Osteocyte (in vitro differentiated cells): ENCODE data around the gene PTTG1IP. TPM values are rescaled to one million over a fixed set of nuclear protein-coding genes. Genes with fewer than 3 reads are reported as not detected.
"Not testable (repeated sequence)": the region's sequence is repeated elsewhere in the genome, so short reads cannot be mapped to it uniquely, and the experiment has no call there.

ENCODE experiments used
- DNase-seq: peaks from one replicate; pipeline ENCODE4 v3.0.0; 2021; ENCODE audit warnings: mixed read lengths; ENCODE audit not compliant: unreplicated experiment; ENCODE audit errors: extremely low spot score
- H3K27ac Mint-ChIP-seq: one replicate; pipeline ENCODE4 v1.8.0; 2021; ENCODE audit warnings: mild to moderate bottlenecking, mixed read lengths; ENCODE audit not compliant: unreplicated experiment
- H3K27me3 Mint-ChIP-seq: one replicate; pipeline ENCODE4 v1.8.0; 2021; ENCODE audit warnings: mixed read lengths; ENCODE audit not compliant: unreplicated experiment
- H3K36me3 Mint-ChIP-seq: one replicate; pipeline ENCODE4 v1.8.0; 2021; ENCODE audit warnings: mixed read lengths; ENCODE audit not compliant: unreplicated experiment
- H3K4me1 Mint-ChIP-seq: one replicate; pipeline ENCODE4 v1.8.0; 2021; ENCODE audit warnings: mixed read lengths; ENCODE audit not compliant: unreplicated experiment
- H3K4me3 Mint-ChIP-seq: one replicate; pipeline ENCODE4 v1.8.0; 2021; ENCODE audit warnings: mild to moderate bottlenecking, moderate library complexity, mixed read lengths; ENCODE audit not compliant: unreplicated experiment
- H3K9me3 Mint-ChIP-seq: one replicate; pipeline ENCODE4 v1.8.0; 2021; ENCODE audit warnings: mixed read lengths; ENCODE audit not compliant: unreplicated experiment
- total RNA-seq: library from RNA; stranded (reverse); gene quantifications from 2 replicates; pipeline ENCODE4 v1.2.1, GENCODE V29; 2021
- TF ChIP-seq, protein P1 (sequence below): fragments of 200-600 bp; sonication (generic); IDR thresholded peaks from 2 replicates; pipeline ENCODE4 v1.5.0; 2021; ENCODE audit warnings: antibody characterized with exemption, mild to moderate bottlenecking, moderate library complexity

PTTG1IP gene
- total RNA-seq, 1 donor from 2014 or later, result 318 TPM

DNA sequence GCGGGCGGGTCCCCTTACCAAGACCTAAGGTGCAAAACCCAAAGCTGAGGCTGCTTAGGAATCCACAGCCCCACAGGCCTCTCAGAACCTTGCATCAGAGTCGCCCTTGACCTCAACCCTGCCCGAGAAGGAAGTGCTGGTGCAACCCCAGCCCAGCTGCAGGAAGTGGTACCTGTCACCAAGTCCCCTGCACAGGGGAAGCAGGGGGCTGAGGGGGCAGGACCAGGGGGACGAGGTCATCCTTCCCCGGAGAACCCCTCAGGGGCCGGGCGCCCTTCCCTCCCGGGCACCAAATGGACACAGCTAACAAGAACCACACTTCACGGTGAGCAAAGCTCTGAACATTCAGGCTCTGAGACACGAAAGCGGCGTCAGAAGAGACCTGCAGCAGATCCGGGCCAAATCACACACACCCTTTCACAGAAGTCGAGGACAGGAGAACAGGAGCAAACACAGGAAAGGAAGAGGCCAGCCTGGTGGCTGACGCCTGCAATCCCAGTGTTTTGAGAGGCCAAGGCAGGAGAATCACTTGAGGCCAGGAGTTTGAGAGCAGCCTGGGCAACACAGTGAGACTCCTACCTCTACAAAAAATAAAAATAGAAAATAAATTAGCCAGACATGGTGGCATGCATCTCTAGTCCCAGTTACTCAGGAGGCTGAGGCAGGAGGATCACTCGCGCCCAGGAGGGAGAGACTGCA is 40.8 kb upstream of the PTTG1IP start:
- TF ChIP-seq, protein P1, sequence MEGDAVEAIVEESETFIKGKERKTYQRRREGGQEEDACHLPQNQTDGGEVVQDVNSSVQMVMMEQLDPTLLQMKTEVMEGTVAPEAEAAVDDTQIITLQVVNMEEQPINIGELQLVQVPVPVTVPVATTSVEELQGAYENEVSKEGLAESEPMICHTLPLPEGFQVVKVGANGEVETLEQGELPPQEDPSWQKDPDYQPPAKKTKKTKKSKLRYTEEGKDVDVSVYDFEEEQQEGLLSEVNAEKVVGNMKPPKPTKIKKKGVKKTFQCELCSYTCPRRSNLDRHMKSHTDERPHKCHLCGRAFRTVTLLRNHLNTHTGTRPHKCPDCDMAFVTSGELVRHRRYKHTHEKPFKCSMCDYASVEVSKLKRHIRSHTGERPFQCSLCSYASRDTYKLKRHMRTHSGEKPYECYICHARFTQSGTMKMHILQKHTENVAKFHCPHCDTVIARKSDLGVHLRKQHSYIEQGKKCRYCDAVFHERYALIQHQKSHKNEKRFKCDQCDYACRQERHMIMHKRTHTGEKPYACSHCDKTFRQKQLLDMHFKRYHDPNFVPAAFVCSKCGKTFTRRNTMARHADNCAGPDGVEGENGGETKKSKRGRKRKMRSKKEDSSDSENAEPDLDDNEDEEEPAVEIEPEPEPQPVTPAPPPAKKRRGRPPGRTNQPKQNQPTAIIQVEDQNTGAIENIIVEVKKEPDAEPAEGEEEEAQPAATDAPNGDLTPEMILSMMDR, result no peak
- Mint-ChIP-seq H3K27ac (no peak overlapping the region), H3K36me3 (no peaks in the 10 kb centered on the region), H3K4me1 (peaks cover 28% of the 10 kb centered on the region), H3K4me3 (no peak overlapping the region), H3K27me3 (peaks cover 4% of the 10 kb centered on the region), H3K9me3 (no peaks in the 10 kb centered on the region)
- no peak for DNase-seq

DNA sequence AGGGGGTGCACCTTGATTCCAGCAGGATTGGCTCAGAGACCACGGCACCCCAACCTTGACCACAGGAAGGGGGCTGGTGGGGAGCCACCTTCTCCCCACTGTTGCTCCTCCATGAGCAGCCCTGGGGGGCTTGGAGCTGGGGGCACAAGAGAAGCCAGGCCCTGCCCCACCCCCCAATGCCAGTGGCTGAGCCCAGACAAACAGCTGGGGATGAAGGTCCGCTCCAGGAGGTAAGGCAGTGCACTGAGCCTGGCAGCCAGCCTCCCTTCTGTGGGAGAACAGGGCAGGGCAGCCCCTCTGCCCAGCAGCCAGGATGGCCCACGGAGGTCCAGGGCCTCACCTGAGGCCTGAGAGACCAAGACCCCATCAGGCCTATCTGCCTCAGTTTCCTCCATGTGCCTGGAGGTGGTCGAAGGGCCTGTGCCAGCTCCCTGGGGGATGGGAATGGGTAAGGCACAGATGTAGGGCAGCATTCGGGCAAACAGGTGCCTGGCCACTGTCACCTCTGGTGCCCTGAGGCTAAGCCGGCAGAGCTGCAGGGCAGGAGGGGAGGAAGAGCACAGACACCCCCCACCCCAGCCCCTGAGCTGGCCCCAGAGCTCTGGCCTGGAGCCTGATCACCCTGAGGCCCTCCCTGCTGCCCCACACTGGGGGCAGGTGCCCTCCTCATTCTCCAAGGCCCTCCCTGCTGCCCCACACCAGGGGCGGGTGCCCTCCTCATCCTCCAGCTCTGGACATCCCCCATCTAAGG is 40.1 kb upstream of the PTTG1IP start:
- TF ChIP-seq, protein P1, result no peak
- no peak for DNase-seq
- Mint-ChIP-seq H3K27me3 (peaks cover 8% of the 10 kb centered on the region), H3K36me3 (no peaks in the 10 kb centered on the region), H3K4me3 (no peak overlapping the region), H3K4me1 (peaks cover 28% of the 10 kb centered on the region), H3K9me3 (no peaks in the 10 kb centered on the region), H3K27ac (no peak overlapping the region)

DNA sequence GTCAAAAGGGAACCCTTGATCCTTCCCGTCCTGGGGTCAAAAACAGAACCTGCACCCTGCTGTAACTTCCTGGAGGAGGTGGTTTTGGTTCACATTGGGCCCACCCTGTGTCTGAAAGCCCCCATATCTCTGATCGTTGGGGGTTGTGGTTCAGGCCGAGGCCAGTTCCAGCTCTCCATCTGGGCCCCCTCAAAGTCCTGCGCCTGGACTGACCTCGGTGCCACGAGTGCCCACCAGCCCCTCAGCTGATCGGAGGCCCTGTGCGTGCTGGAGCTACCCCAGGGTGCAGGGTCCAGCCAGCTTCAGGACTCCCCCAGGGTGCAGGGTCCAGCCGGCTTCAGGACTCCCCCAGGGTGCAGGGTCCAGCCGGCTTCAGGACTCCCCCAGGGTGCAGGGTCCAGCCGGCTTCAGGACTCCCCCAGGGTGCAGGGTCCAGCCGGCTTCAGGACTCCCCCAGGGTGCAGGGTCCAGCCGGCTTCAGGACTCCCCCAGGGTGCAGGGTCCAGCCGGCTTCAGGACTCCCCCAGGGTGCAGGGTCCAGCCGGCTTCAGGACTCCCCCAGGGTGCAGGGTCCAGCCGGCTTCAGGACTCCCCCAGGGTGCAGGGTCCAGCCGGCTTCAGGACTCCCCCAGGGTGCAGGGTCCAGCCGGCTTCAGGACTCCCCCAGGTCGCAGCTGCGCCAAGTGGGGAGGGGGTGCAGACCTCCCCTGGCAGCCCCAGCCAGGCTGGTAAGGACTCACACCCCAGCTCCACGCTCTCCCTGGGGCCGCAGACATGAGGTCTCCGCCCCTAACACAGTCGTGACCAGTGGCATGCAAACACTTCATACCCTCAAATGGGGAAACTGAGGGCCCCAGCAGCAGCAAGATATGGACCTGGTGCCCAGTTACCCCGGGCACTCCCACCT is 39.3 kb upstream of the PTTG1IP start:
- Mint-ChIP-seq H3K27me3 (peaks cover 10% of the 10 kb centered on the region), H3K4me1 (peaks cover 32% of the 10 kb centered on the region)
- H3K4me3 Mint-ChIP-seq, DNase-seq, H3K27ac Mint-ChIP-seq, H3K36me3 Mint-ChIP-seq, H3K9me3 Mint-ChIP-seq: not testable (repeated sequence)

DNA sequence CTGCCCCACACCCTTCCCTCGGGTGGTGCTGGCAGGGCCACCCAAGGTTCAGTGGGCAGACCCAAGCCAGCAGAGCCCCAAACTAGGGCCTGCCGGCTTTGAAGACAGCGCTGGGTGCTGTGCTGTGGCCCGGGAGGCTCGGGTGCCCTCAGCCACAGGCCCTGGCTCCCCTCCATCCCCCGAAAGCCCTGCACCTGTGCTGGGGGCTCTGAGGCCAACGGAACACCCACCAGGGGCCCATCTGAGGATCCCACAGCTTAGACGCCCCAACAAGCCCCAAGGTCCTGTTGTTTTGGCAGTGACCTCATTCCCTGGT is 38.6 kb upstream of the PTTG1IP start:
- Mint-ChIP-seq H3K27ac (no peak overlapping the region), H3K27me3 (peaks cover 10% of the 10 kb centered on the region), H3K4me3 (no peak overlapping the region), H3K4me1 (peaks cover 32% of the 10 kb centered on the region), H3K36me3 (no peaks in the 10 kb centered on the region), H3K9me3 (no peaks in the 10 kb centered on the region)
- DNase-seq, result no peak
- TF ChIP-seq, protein P1, result no peak

DNA sequence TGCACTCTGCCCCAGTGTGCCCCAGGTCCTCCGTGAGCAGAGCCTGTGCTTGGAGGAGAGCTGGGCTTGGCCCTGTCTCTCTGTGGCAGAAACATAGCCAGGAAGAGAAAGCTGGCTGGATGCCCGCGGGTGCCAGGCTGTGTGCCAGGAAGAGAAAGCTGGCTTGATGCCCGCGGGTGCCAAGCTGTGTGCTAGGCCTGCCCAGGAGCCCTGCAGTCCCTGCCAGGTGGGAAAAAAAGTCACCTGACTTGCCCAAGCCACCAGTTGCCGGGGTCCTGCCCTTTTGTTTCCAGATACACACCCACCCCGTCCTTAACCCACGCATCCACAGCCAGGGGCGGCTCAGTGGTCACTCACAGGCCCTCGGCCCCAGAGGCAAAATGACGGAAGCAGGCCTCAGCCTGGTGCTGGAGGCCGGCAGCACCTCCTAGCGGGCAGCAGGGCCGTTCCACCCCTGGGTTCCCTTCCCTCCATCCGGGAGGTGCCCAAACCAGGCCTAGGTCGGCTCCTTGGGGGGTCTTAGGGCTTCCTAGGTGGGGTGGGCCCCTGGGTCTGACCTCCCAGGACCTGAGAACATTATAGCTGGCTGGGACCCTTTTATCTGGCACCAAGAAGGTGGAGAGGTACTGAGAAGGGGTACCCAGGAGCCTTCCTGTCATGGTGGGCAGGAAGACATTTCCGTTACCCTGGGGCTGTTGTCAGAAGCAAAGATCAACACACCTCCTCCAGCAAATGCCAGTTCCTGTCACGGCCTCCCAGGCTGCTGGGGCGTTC is 38.1 kb upstream of the PTTG1IP start:
- Mint-ChIP-seq H3K27ac (no peak overlapping the region), H3K4me1 (peaks cover 32% of the 10 kb centered on the region), H3K9me3 (no peaks in the 10 kb centered on the region), H3K4me3 (no peak overlapping the region), H3K27me3 (peaks cover 11% of the 10 kb centered on the region), H3K36me3 (no peaks in the 10 kb centered on the region)
- TF ChIP-seq, protein P1, result no peak
- DNase-seq, result no peak
